Activated naive CD8-positive, alpha-beta T cell treated with anti-CD3 and anti-CD28 coated beads, Interleukin-2, amount 50 U/mL, for 24 hours (primary cell): Measurements from ENCODE around the gene SALL1.

ENCODE experiments used
- ATAC-seq: fragments of 150-1000 bp; cut with Tn5 transposase; one replicate; pipeline ENCODE4 v1.10.0; 2021
- DNase-seq: peaks from one replicate; pipeline ENCODE4 v3.0.0; 2021
- H3K27ac Mint-ChIP-seq: one replicate; pipeline ENCODE4 v1.8.0; 2021; ENCODE audit warnings: mild to moderate bottlenecking, mixed read lengths
- H3K27me3 Mint-ChIP-seq: one replicate; pipeline ENCODE4 v1.8.0; 2021; ENCODE audit warnings: mixed read lengths
- H3K36me3 Mint-ChIP-seq: one replicate; pipeline ENCODE4 v1.8.0; 2021; ENCODE audit warnings: low read depth, mixed read lengths
- H3K4me1 Mint-ChIP-seq: one replicate; pipeline ENCODE4 v1.8.0; 2021; ENCODE audit warnings: mixed read lengths
- H3K4me3 Mint-ChIP-seq: one replicate; pipeline ENCODE4 v1.8.0; 2021; ENCODE audit warnings: mild to moderate bottlenecking, moderate library complexity, mixed read lengths
- H3K9me3 Mint-ChIP-seq: one replicate; pipeline ENCODE4 v1.8.0; 2021; ENCODE audit warnings: mixed read lengths

SALL1 gene

GRCh38 chr16:51164574-51164973 lies 13.5 kb upstream of the SALL1 start:
- DNase-seq, result no peak
- Mint-ChIP-seq H3K27me3 (peaks cover 5% of the 10 kb centered on the region), H3K4me3 (no peak overlapping the region), H3K4me1 (no peaks in the 10 kb centered on the region), H3K36me3 (no peaks in the 10 kb centered on the region), H3K27ac (no peak overlapping the region), H3K9me3 (no peaks in the 10 kb centered on the region)
- no peak for ATAC-seq

- H3K27me3 Mint-ChIP-seq, result peaks cover 5% of the 10 kb centered on the region
- H3K4me1 Mint-ChIP-seq, result no peaks in the 10 kb centered on the region
- ATAC-seq, result no peak
- DNase-seq, result no peak
- H3K27ac Mint-ChIP-seq, result no peak overlapping the region
- H3K36me3 Mint-ChIP-seq, result no peaks in the 10 kb centered on the region
- no peaks in the 10 kb centered on the region for H3K9me3 Mint-ChIP-seq
- H3K4me3 Mint-ChIP-seq, result no peak overlapping the region
Observed at GRCh38 chr16:51163894-51164566, 13.0 kb upstream of the SALL1 start.

GRCh38 chr16:51163366-51163765 lies 12.3 kb upstream of the SALL1 start:
- ATAC-seq (no peak), DNase-seq (no peak)
- peaks cover 11% of the 10 kb centered on the region for H3K27me3 Mint-ChIP-seq
- H3K36me3 Mint-ChIP-seq, result no peaks in the 10 kb centered on the region
- no peak overlapping the region for H3K27ac Mint-ChIP-seq
- H3K4me3 Mint-ChIP-seq, result no peak overlapping the region
- no peaks in the 10 kb centered on the region for H3K4me1 Mint-ChIP-seq
- no peaks in the 10 kb centered on the region for H3K9me3 Mint-ChIP-seq

- H3K27ac Mint-ChIP-seq, result no peak overlapping the region
- H3K4me3 Mint-ChIP-seq, result no peak overlapping the region
- DNase-seq (no peak), ATAC-seq (no peak)
- no peaks in the 10 kb centered on the region for H3K9me3 Mint-ChIP-seq
- no peaks in the 10 kb centered on the region for H3K36me3 Mint-ChIP-seq
- no peaks in the 10 kb centered on the region for H3K4me1 Mint-ChIP-seq
- H3K27me3 Mint-ChIP-seq, result peaks cover 23% of the 10 kb centered on the region
Observed at GRCh38 chr16:51161440-51162195, 10.5 kb upstream of the SALL1 start.

- Mint-ChIP-seq H3K9me3 (no peaks in the 10 kb centered on the region), H3K4me3 (no peak overlapping the region), H3K36me3 (no peaks in the 10 kb centered on the region), H3K27ac (no peak overlapping the region), H3K27me3 (peaks cover 34% of the 10 kb centered on the region), H3K4me1 (no peaks in the 10 kb centered on the region)
- ATAC-seq (no peak), DNase-seq (no peak)
Observed at GRCh38 chr16:51159865-51160264, 8.8 kb upstream of the SALL1 start.

GRCh38 chr16:51159296-51159695 lies 8.2 kb upstream of the SALL1 start:
- no peak overlapping the region for H3K27ac Mint-ChIP-seq
- no peak overlapping the region for H3K4me3 Mint-ChIP-seq
- H3K9me3 Mint-ChIP-seq, result no peaks in the 10 kb centered on the region
- DNase-seq (no peak), ATAC-seq (no peak)
- no peaks in the 10 kb centered on the region for H3K4me1 Mint-ChIP-seq
- no peaks in the 10 kb centered on the region for H3K36me3 Mint-ChIP-seq
- H3K27me3 Mint-ChIP-seq, result peaks cover 38% of the 10 kb centered on the region

GRCh38 chr16:51157698-51158097 lies 6.6 kb upstream of the SALL1 start:
- peaks cover 53% of the 10 kb centered on the region for H3K27me3 Mint-ChIP-seq
- peaks cover 7% of the 10 kb centered on the region for H3K4me1 Mint-ChIP-seq
- DNase-seq (no peak), ATAC-seq (no peak)
- H3K27ac Mint-ChIP-seq, result no peak overlapping the region
- H3K9me3 Mint-ChIP-seq, result peaks cover 5% of the 10 kb centered on the region
- no peak overlapping the region for H3K4me3 Mint-ChIP-seq
- peaks cover 6% of the 10 kb centered on the region for H3K36me3 Mint-ChIP-seq

- no peak overlapping the region for H3K27ac Mint-ChIP-seq
- H3K4me3 Mint-ChIP-seq, result no peak overlapping the region
- peaks cover 6% of the 10 kb centered on the region for H3K36me3 Mint-ChIP-seq
- no peak for DNase-seq
- H3K9me3 Mint-ChIP-seq, result peaks cover 5% of the 10 kb centered on the region
- peaks cover 54% of the 10 kb centered on the region for H3K27me3 Mint-ChIP-seq
- peaks cover 7% of the 10 kb centered on the region for H3K4me1 Mint-ChIP-seq
- no peak for ATAC-seq
Observed at GRCh38 chr16:51156807-51157200, 5.7 kb upstream of the SALL1 start.

- H3K27me3 Mint-ChIP-seq, result peaks cover 56% of the 10 kb centered on the region
- peaks cover 6% of the 10 kb centered on the region for H3K36me3 Mint-ChIP-seq
- no peak for ATAC-seq
- peaks cover 7% of the 10 kb centered on the region for H3K4me1 Mint-ChIP-seq
- DNase-seq, result no peak
- peaks cover 5% of the 10 kb centered on the region for H3K9me3 Mint-ChIP-seq
- H3K4me3 Mint-ChIP-seq, result no peak overlapping the region
- no peak overlapping the region for H3K27ac Mint-ChIP-seq
Observed at GRCh38 chr16:51155820-51156806, 5.0 kb upstream of the SALL1 start.

- Mint-ChIP-seq H3K27me3 (peaks cover 60% of the 10 kb centered on the region), H3K27ac (no peak overlapping the region), H3K36me3 (peaks cover 6% of the 10 kb centered on the region), H3K4me1 (peaks cover 10% of the 10 kb centered on the region), H3K4me3 (no peak overlapping the region), H3K9me3 (peaks cover 5% of the 10 kb centered on the region)
- ATAC-seq (no peak), DNase-seq (no peak)
Observed at GRCh38 chr16:51155199-51155607, 4.1 kb upstream of the SALL1 start.

GRCh38 chr16:51154271-51155171 lies 3.5 kb upstream of the SALL1 start:
- DNase-seq (no peak), ATAC-seq (no peak)
- H3K9me3 Mint-ChIP-seq, result peaks cover 5% of the 10 kb centered on the region
- H3K4me1 Mint-ChIP-seq, result peaks cover 10% of the 10 kb centered on the region
- no peak overlapping the region for H3K4me3 Mint-ChIP-seq
- peaks cover 6% of the 10 kb centered on the region for H3K36me3 Mint-ChIP-seq
- H3K27ac Mint-ChIP-seq, result no peak overlapping the region
- peaks cover 63% of the 10 kb centered on the region for H3K27me3 Mint-ChIP-seq

- peaks cover 6% of the 10 kb centered on the region for H3K36me3 Mint-ChIP-seq
- H3K4me1 Mint-ChIP-seq, result peaks cover 10% of the 10 kb centered on the region
- DNase-seq, result no peak
- no peak for ATAC-seq
- H3K9me3 Mint-ChIP-seq, result peaks cover 5% of the 10 kb centered on the region
- peaks cover 67% of the 10 kb centered on the region for H3K27me3 Mint-ChIP-seq
- peak overlapping the region; percentile 5 for H3K4me3 Mint-ChIP-seq
- H3K27ac Mint-ChIP-seq, result peak overlapping the region; percentile 37
Observed at GRCh38 chr16:51153577-51154031, 2.5 kb upstream of the SALL1 start.

GRCh38 chr16:51152691-51153576 lies 1.9 kb upstream of the SALL1 start:
- Mint-ChIP-seq H3K9me3 (peaks cover 5% of the 10 kb centered on the region), H3K4me3 (peak overlapping the region; percentile 5), H3K36me3 (peaks cover 6% of the 10 kb centered on the region), H3K27ac (peak overlapping the region; percentile 37), H3K4me1 (peaks cover 10% of the 10 kb centered on the region), H3K27me3 (peaks cover 70% of the 10 kb centered on the region)
- ATAC-seq (no peak), DNase-seq (no peak)
